Right lobe of liver (tissue), 6 donors: ENCODE results near the gene FPR2. TPM values are rescaled to one million over a fixed set of nuclear protein-coding genes. Genes with fewer than 3 reads are reported as not detected.

ENCODE experiments used
- ATAC-seq, 4 donors: fragments of 200-7000 bp; cut with Tn5 transposase; one replicate each; pipeline ENCODE4 v1.9.1; 2020; ENCODE audit warnings: mild to moderate bottlenecking in 4 of 4, moderate library complexity in 4 of 4
- DNase-seq, 3 donors: peaks; one replicate each; pipeline ENCODE4 v3.0.0-alpha.2; 2020
- H3K27ac ChIP-seq, 3 donors: fragments of 200-600 bp; one replicate each; pipeline ENCODE4 v1.8.0; 2022
- H3K27me3 ChIP-seq, 2 donors: fragments of 200-600 bp; one replicate each; pipeline ENCODE4 v1.8.0; 2022
- H3K36me3 ChIP-seq, 4 donors: fragments of 200-600 bp; sonication (generic) in 1 of 4; one replicate each; pipeline versions ENCODE4 v1.5.1 to v1.8.0; 2017 to 2022; ENCODE audit warnings: control low read depth in 1 of 4
- H3K4me1 ChIP-seq, 4 donors: fragments of 200-600 bp; sonication (generic) in 1 of 4; one replicate each; pipeline versions ENCODE4 v1.5.1 to v1.8.0; 2017 to 2022; ENCODE audit warnings: control low read depth in 1 of 4
- H3K4me3 ChIP-seq, 3 donors: fragments of 200-600 bp; one replicate each; pipeline ENCODE4 v1.8.0; 2022
- H3K9me3 ChIP-seq, 4 donors: fragments of 200-600 bp; sonication (generic) in 1 of 4; one replicate each; pipeline versions ENCODE4 v1.5.1 to v1.8.0; 2017 to 2022; ENCODE audit warnings: control low read depth in 1 of 4
- CTCF ChIP-seq, 4 donors: fragments of 200-600 bp in 3 of 4; fragments of 450-650 bp in 1 of 4; IDR thresholded peaks; one replicate each; pipeline versions ENCODE4 v1.5.1 to v1.8.0; 2016 to 2022; ENCODE audit warnings: antibody characterized with exemption in 4 of 4, mild to moderate bottlenecking in 2 of 4
- POLR2A ChIP-seq: fragments of 450-650 bp; IDR thresholded peaks from one replicate; pipeline ENCODE4 v1.6.1; 2017; ENCODE audit warnings: antibody characterized with exemption, mild to moderate bottlenecking
- WGBS: methylation state at CpG from one replicate; pipeline ENCODE4 v1.1.6; 2018; ENCODE audit warnings: low coverage, low lambda C conversion rate; ENCODE audit not compliant: insufficient coverage; ENCODE audit errors: missing lambda C conversion rate; 5-methylcytosine and 5-hydroxymethylcytosine counted together
- intact Hi-C, 2 donors: fragments of 100-400 bp; cut with DNase I; formaldehyde crosslinking; loops; one replicate each; pipeline versions ENCODE4 v1.11.2 to v1.14.1; 2022
- total RNA-seq, 6 experiments: library from RNA; depleted of rRNA in 2 of 6; stranded (reverse); fragments of >200 nt in 2 of 6; fragmentation: NEBNext Ultra II Directional in 3 of 6; extraction: Animal tissue kit (Norgen Biotek cat#: 25700) in 3 of 6; gene quantifications; one replicate each; pipeline versions ENCODE4 v1.1.0 to v1.2.4, GENCODE V29; 2016 to 2023
- donor health status: DM: no; HTN: yes; CAD: no.
- donor health status: DM: no; HTN: no; CAD: no.
- donor health status: DM: no; HTN: no; CAD: no.
- donor health status: DM: no; HTN: yes; CAD: no.
- donor health status: DM: no; HTN: yes; CAD: no.

Gene FPR2
- total RNA-seq, 6 experiments from 2014 or later, result 0.75 to 1.6 (median 1.1) TPM

- Histone ChIP-seq H3K4me1 (no peaks in the 10 kb centered on the region), H3K4me3 (no peak overlapping the region), H3K27me3 (no peaks in the 10 kb centered on the region), H3K36me3 (no peaks in the 10 kb centered on the region), H3K27ac (no peak overlapping the region), H3K9me3 (no peaks in the 10 kb centered on the region)
- TF ChIP-seq POLR2A (no peak), CTCF (IDR thresholded peaks at IDR 0.05) (no peak)
- intact Hi-C loops, result no loop called here
- ATAC-seq (no peak), DNase-seq (no peak)
- 43% methylated on average over 3 of the region's 3 CpGs for whole genome bisulfite sequencing
Observed at GRCh38 chr19:51743405-51743804, 17.6 kb upstream of the FPR2 start.

- H3K4me1 ChIP-seq, result no peaks in the 10 kb centered on the region
- ATAC-seq (no peak), DNase-seq (no peak)
- no peaks in the 10 kb centered on the region for H3K36me3 ChIP-seq
- H3K9me3 ChIP-seq, result no peaks in the 10 kb centered on the region
- 40% methylated on average over 6 of the region's 7 CpGs for WGBS
- no peaks in the 10 kb centered on the region for H3K27me3 ChIP-seq
- intact Hi-C loops, result no loop called here
- no peak overlapping the region for H3K27ac ChIP-seq
- no peak overlapping the region for H3K4me3 ChIP-seq
- TF ChIP-seq CTCF (IDR thresholded peaks at IDR 0.05), result no peak
- TF ChIP-seq POLR2A, result no peak
Observed at GRCh38 chr19:51746731-51747130, 14.2 kb upstream of the FPR2 start.

- DNase-seq (no peak), ATAC-seq (no peak)
- Histone ChIP-seq H3K9me3 (no peaks in the 10 kb centered on the region), H3K27ac (no peak overlapping the region), H3K4me3 (no peak overlapping the region), H3K36me3 (no peaks in the 10 kb centered on the region), H3K27me3 (no peaks in the 10 kb centered on the region), H3K4me1 (no peaks in the 10 kb centered on the region)
- no peak for TF ChIP-seq CTCF (IDR thresholded peaks at IDR 0.05)
- no peak for TF ChIP-seq POLR2A
- WGBS, result 22% methylated on average over 4 of the region's 4 CpGs
- intact Hi-C loops, result no loop called here
Observed at GRCh38 chr19:51749979-51750378, 11.0 kb upstream of the FPR2 start.

GRCh38 chr19:51750400-51751094, 10.4 kb upstream of the FPR2 start:
- intact Hi-C loops, result no loop called here

More at GRCh38 chr19:51750400-51751094, 10.4 kb upstream of the FPR2 start:
- no peaks in the 10 kb centered on the region for H3K27me3 ChIP-seq
- WGBS, result 40% methylated on average over 5 of the region's 7 CpGs
- H3K4me3 ChIP-seq, result peak overlapping the region in 1 of 3 donors; percentile 27
- DNase-seq, result no peak
- no peaks in the 10 kb centered on the region for H3K36me3 ChIP-seq
- no peaks in the 10 kb centered on the region for H3K9me3 ChIP-seq
- no peaks in the 10 kb centered on the region for H3K4me1 ChIP-seq
- TF ChIP-seq POLR2A, result no peak
- no peak for TF ChIP-seq CTCF (IDR thresholded peaks at IDR 0.05)
- ATAC-seq, result peak in 1 of 4 donors; percentile 27
- H3K27ac ChIP-seq, result peak overlapping the region in 1 of 3 donors; percentile 22
